Loucy (cell line): ENCODE results near the gene CDHR2.
"Not testable (repeated sequence)": the region's sequence is repeated elsewhere in the genome, so short reads cannot be mapped to it uniquely, and the experiment has no call there.

ENCODE experiments used
- H2AFZ ChIP-seq: fragments of 200-600 bp; sonication (generic); 2 replicates; pipeline ENCODE4 v1.6.0; 2016; ENCODE audit warnings: antibody characterized with exemption, mild to moderate bottlenecking, low read length, moderate library complexity
- H3F3A ChIP-seq: fragments of 200-600 bp; 2 replicates; pipeline ENCODE4 v1.6.0; 2016; ENCODE audit warnings: antibody characterized with exemption, low read depth, mild to moderate bottlenecking
- H3K27me3 ChIP-seq: fragments of 200-600 bp; sonication (generic); 2 replicates; pipeline ENCODE4 v1.6.1; 2014; ENCODE audit warnings: low read length, mild to moderate bottlenecking; ENCODE audit not compliant: insufficient read depth, poor library complexity, severe bottlenecking
- H3K36me3 ChIP-seq: fragments of 200-600 bp; sonication (generic); 2 replicates; pipeline ENCODE4 v1.6.1; 2016; ENCODE audit warnings: low read length; ENCODE audit not compliant: insufficient read depth
- H3K4me1 ChIP-seq: fragments of 200-600 bp; sonication (generic); 2 replicates; pipeline ENCODE4 v1.5.1; 2014; ENCODE audit warnings: low read length, mild to moderate bottlenecking; ENCODE audit not compliant: insufficient read depth, poor library complexity, severe bottlenecking
- H3K4me2 ChIP-seq: fragments of 200-600 bp; sonication (generic); 2 replicates; pipeline ENCODE4 v1.6.0; 2014; ENCODE audit warnings: antibody characterized with exemption, low read length, low read depth, mild to moderate bottlenecking; ENCODE audit not compliant: poor library complexity, severe bottlenecking
- H3K4me3 ChIP-seq: fragments of 200-600 bp; sonication (generic); 2 replicates; pipeline ENCODE4 v1.5.1; 2014; ENCODE audit warnings: low read length, mild to moderate bottlenecking, mixed read lengths; ENCODE audit not compliant: poor library complexity, severe bottlenecking
- H3K79me2 ChIP-seq: fragments of 200-600 bp; sonication (generic); 2 replicates; pipeline ENCODE4 v1.6.1; 2014; ENCODE audit warnings: low read length; ENCODE audit not compliant: insufficient read depth
- H3K9ac ChIP-seq: fragments of 200-600 bp; sonication (generic); 2 replicates; pipeline ENCODE4 v1.6.0; 2014; ENCODE audit warnings: mild to moderate bottlenecking, low read depth, low read length, moderate library complexity; ENCODE audit not compliant: poor library complexity, severe bottlenecking
- H3K9me2 ChIP-seq: fragments of 200-600 bp; sonication (generic); replicated peaks from 2 replicates; pipeline ENCODE4 v1.6.1; 2016; ENCODE audit warnings: low read depth, low read length, mixed read lengths
- H3K9me3 ChIP-seq: fragments of 200-600 bp; sonication (generic); 2 replicates; pipeline ENCODE4 v1.6.1; 2014; ENCODE audit warnings: mild to moderate bottlenecking, antibody characterized with exemption, low read length, low read depth; ENCODE audit not compliant: insufficient read depth
- H4K20me1 ChIP-seq: fragments of 200-600 bp; sonication (generic); 2 replicates; pipeline ENCODE4 v1.6.0; 2014; ENCODE audit warnings: antibody characterized with exemption, low read length, mild to moderate bottlenecking; ENCODE audit not compliant: insufficient read depth, poor library complexity, severe bottlenecking
- CTCF ChIP-seq: fragments of 200-600 bp; sonication (generic); conservative IDR thresholded peaks from 2 replicates; pipeline ENCODE4 v1.5.1; 2014; ENCODE audit warnings: mild to moderate bottlenecking, antibody characterized with exemption, low read length
- EZH2phosphoT487 ChIP-seq: fragments of 200-600 bp; IDR thresholded peaks from 2 replicates; pipeline ENCODE4 v1.6.1; 2018; ENCODE audit warnings: antibody characterized with exemption, mild to moderate bottlenecking, moderate library complexity, borderline replicate concordance

Gene CDHR2

GRCh38 chr5:176589039-176589769 lies 40.1 kb downstream of the CDHR2 start:
- Histone ChIP-seq H3K36me3 (no peaks in the 10 kb centered on the region), H3K4me1 (no peaks in the 10 kb centered on the region), H3K9me3 (peaks cover 6% of the 10 kb centered on the region; the same call in 1 of the 2 replicates), H3K9ac (no peak overlapping the region), H4K20me1 (no peaks in the 10 kb centered on the region), H3F3A (no peaks in the 10 kb centered on the region), H3K79me2 (no peaks in the 10 kb centered on the region), H2AFZ (no peak overlapping the region), H3K4me3 (no peak overlapping the region), H3K27me3 (no peaks in the 10 kb centered on the region), H3K9me2 (no peaks in the 10 kb centered on the region), H3K4me2 (no peak overlapping the region)
- TF ChIP-seq CTCF: no peak
- TF ChIP-seq EZH2phosphoT487: no peak

DNA sequence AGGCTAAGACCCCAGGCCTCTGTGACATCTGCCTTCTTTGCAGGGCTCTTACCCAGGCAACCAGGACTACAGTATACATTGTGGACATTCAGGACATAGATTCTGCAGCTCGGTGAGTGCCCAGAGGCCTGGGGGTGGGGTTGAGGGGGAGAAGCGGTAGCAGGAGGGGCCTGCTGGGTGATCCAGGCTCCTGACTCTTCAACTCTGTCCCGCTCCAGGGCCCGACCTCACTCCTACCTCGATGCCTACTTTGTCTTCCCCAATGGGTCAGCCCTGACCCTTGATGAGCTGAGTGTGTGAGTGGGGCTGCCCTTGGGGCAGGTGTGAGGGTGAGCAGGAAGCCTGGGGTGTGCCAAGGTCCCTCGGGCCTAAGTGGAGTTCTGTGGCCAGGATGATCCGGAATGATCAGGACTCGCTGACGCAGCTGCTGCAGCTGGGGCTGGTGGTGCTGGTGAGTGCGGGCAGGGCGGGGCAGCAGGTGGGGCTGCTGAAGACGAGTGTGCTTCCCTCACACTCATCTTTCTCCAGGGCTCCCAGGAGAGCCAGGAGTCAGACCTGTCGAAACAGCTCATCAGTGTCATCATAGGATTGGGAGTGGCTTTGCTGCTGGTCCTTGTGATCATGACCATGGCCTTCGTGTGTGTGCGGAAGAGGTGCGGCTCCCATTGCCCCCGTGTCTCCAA lies 41.0 kb downstream of the CDHR2 start:
- Histone ChIP-seq H3K79me2 (no peaks in the 10 kb centered on the region), H4K20me1 (no peaks in the 10 kb centered on the region), H3K27me3 (no peaks in the 10 kb centered on the region), H2AFZ (no peak overlapping the region), H3K4me2 (no peak overlapping the region), H3K36me3 (no peaks in the 10 kb centered on the region), H3K9me2 (no peaks in the 10 kb centered on the region), H3F3A (no peaks in the 10 kb centered on the region), H3K9ac (no peak overlapping the region), H3K9me3 (peaks cover 3% of the 10 kb centered on the region; the same call in 1 of the 2 replicates), H3K4me3 (no peak overlapping the region), H3K4me1 (no peaks in the 10 kb centered on the region)
- TF ChIP-seq EZH2phosphoT487 (no peak), CTCF (no peak)

GRCh38 chr5:176591667-176592066 lies 42.5 kb downstream of the CDHR2 start:
- H3K9me2 ChIP-seq, H3K27me3 ChIP-seq, H3K9me3 ChIP-seq, H3K4me2 ChIP-seq, H4K20me1 ChIP-seq, H3K79me2 ChIP-seq, H3F3A ChIP-seq, H3K4me3 ChIP-seq, H3K9ac ChIP-seq, H3K4me1 ChIP-seq, H3K36me3 ChIP-seq, H2AFZ ChIP-seq: not testable (repeated sequence)

GRCh38 chr5:176592573-176592972 lies 43.4 kb downstream of the CDHR2 start:
- H3K9me3 ChIP-seq: no peaks in the 10 kb centered on the region
- no peak overlapping the region for H3K4me2 ChIP-seq
- no peak overlapping the region for H3K9ac ChIP-seq
- no peak overlapping the region for H2AFZ ChIP-seq
- no peaks in the 10 kb centered on the region for H3K9me2 ChIP-seq
- H3K36me3 ChIP-seq: no peaks in the 10 kb centered on the region
- TF ChIP-seq EZH2phosphoT487: no peak
- TF ChIP-seq CTCF: no peak
- no peak overlapping the region for H3K4me3 ChIP-seq
- no peaks in the 10 kb centered on the region for H3F3A ChIP-seq
- no peaks in the 10 kb centered on the region for H3K79me2 ChIP-seq
- H3K27me3 ChIP-seq: no peaks in the 10 kb centered on the region
- H3K4me1 ChIP-seq: no peaks in the 10 kb centered on the region
- no peaks in the 10 kb centered on the region for H4K20me1 ChIP-seq
